DMS53 treated with DMSO at 0.1 percent for 48 hours (cell line): ENCODE results near the gene ASIC1.
A peak's percentile ranks its signal among the peaks of the same experiment; 100 is the strongest.

Source experiments
- DNase-seq: peaks from one replicate; lab custom pipeline; 2025; ENCODE audit not compliant: unreplicated experiment; lab: John Stamatoyannopoulos, UW

The ASIC1 gene

GRCh38 chr12:50060120-50060468 lies 2.7 kb downstream of the ASIC1 start:
- no peak for DNase-seq

GRCh38 chr12:50061171-50061570 lies 3.8 kb downstream of the ASIC1 start:
- no peak for DNase-seq

- DNase-seq = no peak
These were observed 4.7 kb downstream of the ASIC1 start for GRCh38 chr12:50061946-50062686.

GRCh38 chr12:50062728-50063460 lies 5.5 kb downstream of the ASIC1 start:
- DNase-seq = no peak

- no peak for DNase-seq
These were observed 8.4 kb downstream of the ASIC1 start for GRCh38 chr12:50065726-50066310.

- no peak for DNase-seq
These were observed 9.0 kb downstream of the ASIC1 start for GRCh38 chr12:50066402-50066801.

- DNase-seq = no peak
These were observed 11.7 kb downstream of the ASIC1 start for GRCh38 chr12:50069069-50069468.

- no peak for DNase-seq
These were observed 12.1 kb downstream of the ASIC1 start for GRCh38 chr12:50069539-50069938.

GRCh38 chr12:50070314-50071060 lies 13.1 kb downstream of the ASIC1 start:
- DNase-seq = peak; percentile 62

GRCh38 chr12:50072198-50072907 lies 15.0 kb downstream of the ASIC1 start:
- no peak for DNase-seq

GRCh38 chr12:50073206-50073605 lies 15.8 kb downstream of the ASIC1 start:
- DNase-seq = no peak

- no peak for DNase-seq
These were observed 16.3 kb downstream of the ASIC1 start for GRCh38 chr12:50073712-50074111.

- peak; percentile 79 for DNase-seq
These were observed 17.8 kb downstream of the ASIC1 start for GRCh38 chr12:50074936-50075807.

GRCh38 chr12:50075808-50076170 lies 18.4 kb downstream of the ASIC1 start:
- DNase-seq = no peak

- no peak for DNase-seq
These were observed 19.7 kb downstream of the ASIC1 start for GRCh38 chr12:50077099-50077498.

GRCh38 chr12:50078281-50078680 lies 20.9 kb downstream of the ASIC1 start:
- DNase-seq = no peak

GRCh38 chr12:50079771-50080170 lies 22.4 kb downstream of the ASIC1 start:
- DNase-seq = no peak

- DNase-seq = no peak
These were observed 23.9 kb downstream of the ASIC1 start for GRCh38 chr12:50081096-50081808.

- no peak for DNase-seq
These were observed 25.2 kb downstream of the ASIC1 start for GRCh38 chr12:50082644-50083043.
